ENCODE results near the gene AQP9. TPM values are rescaled to one million over a fixed set of nuclear protein-coding genes. Genes with fewer than 3 reads are reported as not detected.
"Not testable (repeated sequence)": the region's sequence is repeated elsewhere in the genome, so short reads cannot be mapped to it uniquely, and the experiment has no call there.

The AQP9 gene
- polyA plus RNA-seq, 1 experiment: not detected

DNA sequence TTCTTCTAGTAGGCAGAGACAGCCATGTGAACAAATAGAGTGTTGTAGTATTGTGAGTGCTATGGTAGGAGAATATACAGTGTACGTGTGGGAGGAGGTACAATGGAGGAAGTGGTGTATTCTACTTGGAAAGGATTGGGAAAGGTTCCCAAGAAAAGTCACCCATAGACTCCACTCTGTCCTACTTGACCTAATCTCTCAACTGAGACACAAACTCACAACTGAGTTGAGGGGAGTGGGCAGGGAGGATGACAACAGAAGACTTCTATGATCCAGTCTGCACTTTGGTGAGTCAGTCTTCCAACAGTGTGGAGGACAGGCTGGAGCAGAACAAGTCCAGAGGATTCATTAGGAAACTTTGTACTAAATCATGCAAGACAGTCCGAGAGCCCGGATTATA, 28.8 kb upstream of the AQP9 start:
- ChIA-PET POLR2A (no interaction called here), CTCF (no interaction called here)
- no peak for DNase-seq (ENCODE audit: low read depth, low spot score)
- Histone ChIP-seq H3K4me3 (ENCODE audit: low read depth, low read length) (no peak overlapping the region), H3K9me3 (ENCODE audit: control insufficient read depth, insufficient read depth, low read length) (no peaks in the 10 kb centered on the region), H3K27me3 (ENCODE audit: control insufficient read depth, insufficient read depth, low read length) (no peaks in the 10 kb centered on the region), H3K27ac (ENCODE audit: low read depth, low read length) (no peak overlapping the region)
- TF ChIP-seq, protein P1, sequence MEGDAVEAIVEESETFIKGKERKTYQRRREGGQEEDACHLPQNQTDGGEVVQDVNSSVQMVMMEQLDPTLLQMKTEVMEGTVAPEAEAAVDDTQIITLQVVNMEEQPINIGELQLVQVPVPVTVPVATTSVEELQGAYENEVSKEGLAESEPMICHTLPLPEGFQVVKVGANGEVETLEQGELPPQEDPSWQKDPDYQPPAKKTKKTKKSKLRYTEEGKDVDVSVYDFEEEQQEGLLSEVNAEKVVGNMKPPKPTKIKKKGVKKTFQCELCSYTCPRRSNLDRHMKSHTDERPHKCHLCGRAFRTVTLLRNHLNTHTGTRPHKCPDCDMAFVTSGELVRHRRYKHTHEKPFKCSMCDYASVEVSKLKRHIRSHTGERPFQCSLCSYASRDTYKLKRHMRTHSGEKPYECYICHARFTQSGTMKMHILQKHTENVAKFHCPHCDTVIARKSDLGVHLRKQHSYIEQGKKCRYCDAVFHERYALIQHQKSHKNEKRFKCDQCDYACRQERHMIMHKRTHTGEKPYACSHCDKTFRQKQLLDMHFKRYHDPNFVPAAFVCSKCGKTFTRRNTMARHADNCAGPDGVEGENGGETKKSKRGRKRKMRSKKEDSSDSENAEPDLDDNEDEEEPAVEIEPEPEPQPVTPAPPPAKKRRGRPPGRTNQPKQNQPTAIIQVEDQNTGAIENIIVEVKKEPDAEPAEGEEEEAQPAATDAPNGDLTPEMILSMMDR (IDR thresholded peaks at IDR 0.05; ENCODE audit: low read depth, low read length): no peak

DNA sequence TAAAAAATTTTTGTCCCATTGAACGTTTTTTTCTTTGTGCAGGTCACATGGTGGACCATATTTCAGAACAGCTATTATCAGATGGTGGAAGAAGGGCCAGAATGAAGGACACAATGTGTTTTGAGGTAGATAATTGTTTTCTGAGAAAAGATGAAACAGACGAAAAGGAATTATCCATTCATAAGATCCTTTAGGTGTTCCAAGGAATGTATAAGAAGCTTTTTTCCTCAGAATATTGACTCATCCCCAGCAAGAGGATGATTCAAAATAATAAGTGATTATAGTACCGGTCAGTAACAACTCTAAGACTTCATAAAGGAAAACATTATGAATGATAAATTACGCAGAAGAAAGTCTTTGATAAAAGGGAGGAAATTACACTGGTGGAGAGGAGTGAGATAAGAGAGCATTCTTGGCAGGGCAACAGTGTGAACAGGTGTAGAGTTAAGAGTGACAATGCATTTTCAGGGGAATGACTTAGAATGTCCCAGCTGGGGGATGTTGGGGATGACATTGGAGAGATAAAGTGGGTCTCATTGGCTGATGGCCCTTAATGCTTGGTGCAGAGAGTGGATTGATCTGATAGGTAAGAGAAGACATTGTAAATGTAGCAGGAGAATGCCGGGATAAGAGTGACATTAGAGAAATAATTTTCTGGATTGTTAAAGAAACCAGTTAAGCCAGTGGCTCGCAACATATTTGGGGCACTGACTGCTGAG, 27.0 kb upstream of the AQP9 start:
- POLR2A ChIA-PET: no interaction called here
- H3K27me3 ChIP-seq (ENCODE audit: control insufficient read depth, insufficient read depth, low read length): no peaks in the 10 kb centered on the region
- DNase-seq (ENCODE audit: low read depth, low spot score): no peak

DNA sequence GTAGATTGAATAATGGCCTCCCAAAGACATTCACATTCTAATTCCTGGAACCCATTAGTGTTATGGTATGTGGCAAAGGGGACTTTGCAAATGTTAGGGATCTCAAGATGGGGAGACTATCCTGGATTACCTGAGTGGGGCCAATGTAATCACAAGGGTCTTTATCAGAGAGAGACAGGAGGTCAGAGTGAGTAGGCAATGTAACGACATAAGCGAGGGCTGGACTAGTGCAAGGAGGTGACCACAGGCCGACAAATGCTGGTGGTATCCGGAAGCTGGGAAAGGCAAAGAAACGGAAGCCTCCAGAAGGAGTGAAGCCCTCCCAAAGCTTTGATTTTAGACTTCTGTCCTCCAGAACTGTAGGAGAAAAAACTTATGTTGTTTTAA, 26.5 kb upstream of the AQP9 start:
- CTCF ChIA-PET: no interaction called here
- H3K9me3 ChIP-seq (ENCODE audit: control insufficient read depth, insufficient read depth, low read length): no peaks in the 10 kb centered on the region
- POLR2A ChIA-PET: no interaction called here
- H3K4me3 ChIP-seq (ENCODE audit: low read depth, low read length): no peak overlapping the region
- no peaks in the 10 kb centered on the region for H3K27me3 ChIP-seq (ENCODE audit: control insufficient read depth, insufficient read depth, low read length)
- H3K27ac ChIP-seq (ENCODE audit: low read depth, low read length): no peak overlapping the region
- TF ChIP-seq, protein P1 (IDR thresholded peaks at IDR 0.05; ENCODE audit: low read depth, low read length): no peak
- DNase-seq (ENCODE audit: low read depth, low spot score): no peak

More for the DNA sequence above, 27.0 kb upstream of the AQP9 start:
- CTCF ChIA-PET: no interaction called here
- no peak overlapping the region for H3K27ac ChIP-seq (ENCODE audit: low read depth, low read length)
- no peak overlapping the region for H3K4me3 ChIP-seq (ENCODE audit: low read depth, low read length)
- no peaks in the 10 kb centered on the region for H3K9me3 ChIP-seq (ENCODE audit: control insufficient read depth, insufficient read depth, low read length)
- TF ChIP-seq, protein P1 (IDR thresholded peaks at IDR 0.05; ENCODE audit: low read depth, low read length): no peak

DNA sequence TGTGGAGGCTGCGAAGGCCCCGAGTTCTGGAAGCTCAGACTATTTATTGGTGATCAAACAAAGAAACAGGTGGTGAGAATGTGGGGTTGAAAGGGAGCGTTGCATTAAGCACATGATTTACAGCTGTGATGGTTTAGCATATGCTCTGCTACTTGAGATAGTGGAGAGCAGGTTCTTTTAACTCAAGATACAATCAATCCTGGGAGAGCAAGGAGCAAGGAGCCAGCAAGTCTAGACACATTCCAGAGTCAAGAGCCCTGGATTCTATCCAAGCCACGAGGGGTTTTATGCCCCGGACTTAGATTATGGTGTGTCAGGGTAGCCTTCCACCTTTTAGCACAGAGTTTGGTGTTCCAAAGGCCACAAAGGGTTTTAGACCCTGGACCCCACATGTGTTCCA, 24.8 kb upstream of the AQP9 start:
- H3K27me3 ChIP-seq (ENCODE audit: control insufficient read depth, insufficient read depth, low read length); H3K27ac ChIP-seq (ENCODE audit: low read depth, low read length); POLR2A ChIA-PET; DNase-seq (ENCODE audit: low read depth, low spot score); H3K9me3 ChIP-seq (ENCODE audit: control insufficient read depth, insufficient read depth, low read length); H3K4me3 ChIP-seq (ENCODE audit: low read depth, low read length); CTCF ChIA-PET: not testable (repeated sequence)

- POLR2A ChIA-PET: no interaction called here
- CTCF ChIA-PET: no interaction called here
- TF ChIP-seq, protein P1 (IDR thresholded peaks at IDR 0.05; ENCODE audit: low read depth, low read length): no peak
- Histone ChIP-seq H3K4me3 (ENCODE audit: low read depth, low read length) (no peak overlapping the region), H3K27me3 (ENCODE audit: control insufficient read depth, insufficient read depth, low read length) (peaks cover 3% of the 10 kb centered on the region), H3K27ac (ENCODE audit: low read depth, low read length) (no peak overlapping the region), H3K9me3 (ENCODE audit: control insufficient read depth, insufficient read depth, low read length) (no peaks in the 10 kb centered on the region)
- DNase-seq (ENCODE audit: low read depth, low spot score): no peak
Observed at GRCh38 chr15:58114388-58114787, 23.8 kb upstream of the AQP9 start.

Data from AG04450 (cell line).